ENCODE data around the gene IER5L. TPM values are rescaled to one million over a fixed set of nuclear protein-coding genes. Genes with fewer than 3 reads are reported as not detected.

Gene IER5L
- total and polyA plus RNA-seq, 2 donors = 13.3 to 15.2 TPM

GRCh38 chr9:129154866-129155477 is 23.1 kb downstream of the IER5L start:
- no peaks in the 10 kb centered on the region for H3K36me3 ChIP-seq (ENCODE audit: insufficient read depth)
- DNase-seq (ENCODE audit: extremely low spot score) = no peak
- no peak overlapping the region for H3K4me3 ChIP-seq (ENCODE audit: low read depth, low read length)
- H3K4me1 ChIP-seq (ENCODE audit: insufficient read depth) = no peaks in the 10 kb centered on the region
- 83% methylated on average over 16 of the region's 16 CpGs for WGBS
- H3K27ac ChIP-seq (ENCODE audit: low read depth) = no peak overlapping the region

- H3K27ac ChIP-seq (ENCODE audit: low read depth) = no peak overlapping the region
- no peak for DNase-seq (ENCODE audit: extremely low spot score)
- no peaks in the 10 kb centered on the region for H3K36me3 ChIP-seq (ENCODE audit: insufficient read depth)
Observed at GRCh38 chr9:129151469-129151868, 26.6 kb downstream of the IER5L start.

GRCh38 chr9:129150672-129151211 is 27.3 kb downstream of the IER5L start:
- Histone ChIP-seq H3K4me3 (ENCODE audit: low read depth, low read length) (no peak overlapping the region), H3K27ac (ENCODE audit: low read depth) (no peak overlapping the region), H3K4me1 (ENCODE audit: insufficient read depth) (no peaks in the 10 kb centered on the region), H3K36me3 (ENCODE audit: insufficient read depth) (no peaks in the 10 kb centered on the region)
- 84% methylated on average over 18 of the region's 18 CpGs for WGBS
- DNase-seq (ENCODE audit: extremely low spot score) = no peak

More at GRCh38 chr9:129151469-129151868, 26.6 kb downstream of the IER5L start:
- Histone ChIP-seq H3K4me3 (ENCODE audit: low read depth, low read length) (no peak overlapping the region), H3K4me1 (ENCODE audit: insufficient read depth) (no peaks in the 10 kb centered on the region)
- 89% methylated on average over 15 of the region's 15 CpGs for WGBS

- no peak overlapping the region for H3K4me3 ChIP-seq (ENCODE audit: low read depth, low read length)
- no peaks in the 10 kb centered on the region for H3K36me3 ChIP-seq (ENCODE audit: insufficient read depth)
- WGBS = 77% methylated on average over 10 of the region's 10 CpGs
- H3K4me1 ChIP-seq (ENCODE audit: insufficient read depth) = no peaks in the 10 kb centered on the region
- H3K27ac ChIP-seq (ENCODE audit: low read depth) = no peak overlapping the region
- no peak for DNase-seq (ENCODE audit: extremely low spot score)
Observed at GRCh38 chr9:129150122-129150521, 27.9 kb downstream of the IER5L start.

- Histone ChIP-seq H3K27ac (ENCODE audit: low read depth) (no peak overlapping the region), H3K4me1 (ENCODE audit: insufficient read depth) (no peaks in the 10 kb centered on the region), H3K4me3 (ENCODE audit: low read depth, low read length) (no peak overlapping the region), H3K36me3 (ENCODE audit: insufficient read depth) (no peaks in the 10 kb centered on the region)
- 88% methylated on average over 6 of the region's 6 CpGs for WGBS
- no peak for DNase-seq (ENCODE audit: extremely low spot score)
Observed at GRCh38 chr9:129149442-129149841, 28.6 kb downstream of the IER5L start.

- Histone ChIP-seq H3K36me3 (ENCODE audit: insufficient read depth) (no peaks in the 10 kb centered on the region), H3K27ac (ENCODE audit: low read depth) (no peak overlapping the region), H3K4me1 (ENCODE audit: insufficient read depth) (no peaks in the 10 kb centered on the region), H3K4me3 (ENCODE audit: low read depth, low read length) (no peak overlapping the region)
- DNase-seq (ENCODE audit: extremely low spot score) = no peak
- WGBS = 72% methylated on average over 6 of the region's 6 CpGs
Observed at GRCh38 chr9:129148463-129149204, 29.4 kb downstream of the IER5L start.

GRCh38 chr9:129146441-129146941 is 31.6 kb downstream of the IER5L start:
- no peak for DNase-seq (ENCODE audit: extremely low spot score)
- no peaks in the 10 kb centered on the region for H3K36me3 ChIP-seq (ENCODE audit: insufficient read depth)
- 21% methylated on average over 8 of the region's 8 CpGs for WGBS
- H3K4me3 ChIP-seq (ENCODE audit: low read depth, low read length) = no peak overlapping the region
- no peaks in the 10 kb centered on the region for H3K4me1 ChIP-seq (ENCODE audit: insufficient read depth)
- H3K27ac ChIP-seq (ENCODE audit: low read depth) = peak overlapping the region; percentile 80

GRCh38 chr9:129145841-129146292 is 32.2 kb downstream of the IER5L start:
- H3K36me3 ChIP-seq (ENCODE audit: insufficient read depth) = no peaks in the 10 kb centered on the region
- no peaks in the 10 kb centered on the region for H3K4me1 ChIP-seq (ENCODE audit: insufficient read depth)
- 23% methylated on average over 7 of the region's 7 CpGs for WGBS
- H3K27ac ChIP-seq (ENCODE audit: low read depth) = peak overlapping the region; percentile 83
- no peak for DNase-seq (ENCODE audit: extremely low spot score)
- no peak overlapping the region for H3K4me3 ChIP-seq (ENCODE audit: low read depth, low read length)

GRCh38 chr9:129145316-129145715 is 32.7 kb downstream of the IER5L start:
- Histone ChIP-seq H3K4me3 (ENCODE audit: low read depth, low read length) (no peak overlapping the region), H3K27ac (ENCODE audit: low read depth) (peak overlapping the region; percentile 83), H3K4me1 (ENCODE audit: insufficient read depth) (no peaks in the 10 kb centered on the region), H3K36me3 (ENCODE audit: insufficient read depth) (no peaks in the 10 kb centered on the region)
- 34% methylated on average over 2 of the region's 2 CpGs for WGBS
- DNase-seq (ENCODE audit: extremely low spot score) = no peak

- 15% methylated on average over 14 of the region's 14 CpGs for WGBS
- Histone ChIP-seq H3K27ac (ENCODE audit: low read depth) (peak overlapping the region; percentile 65), H3K36me3 (ENCODE audit: insufficient read depth) (no peaks in the 10 kb centered on the region), H3K4me1 (ENCODE audit: insufficient read depth) (no peaks in the 10 kb centered on the region), H3K4me3 (ENCODE audit: low read depth, low read length) (no peak overlapping the region)
- DNase-seq (ENCODE audit: extremely low spot score) = no peak
Observed at GRCh38 chr9:129143031-129143927, 34.8 kb downstream of the IER5L start.

- WGBS = 47% methylated on average over 15 of the region's 15 CpGs
- no peaks in the 10 kb centered on the region for H3K36me3 ChIP-seq (ENCODE audit: insufficient read depth)
- no peaks in the 10 kb centered on the region for H3K4me1 ChIP-seq (ENCODE audit: insufficient read depth)
- H3K4me3 ChIP-seq (ENCODE audit: low read depth, low read length) = no peak overlapping the region
- peak overlapping the region; percentile 70 for H3K27ac ChIP-seq (ENCODE audit: low read depth)
- DNase-seq (ENCODE audit: extremely low spot score) = no peak
Observed at GRCh38 chr9:129142138-129142935, 35.7 kb downstream of the IER5L start.

- no peak for DNase-seq (ENCODE audit: extremely low spot score)
- 6% methylated on average over 13 of the region's 13 CpGs for WGBS
- Histone ChIP-seq H3K4me3 (ENCODE audit: low read depth, low read length) (no peak overlapping the region), H3K36me3 (ENCODE audit: insufficient read depth) (no peaks in the 10 kb centered on the region), H3K4me1 (ENCODE audit: insufficient read depth) (no peaks in the 10 kb centered on the region), H3K27ac (ENCODE audit: low read depth) (peak overlapping the region; percentile 100)
Observed at GRCh38 chr9:129141066-129142041, 36.7 kb downstream of the IER5L start.
